ENCODE results near the gene JOSD2. TPM values are rescaled to one million over a fixed set of nuclear protein-coding genes. Genes with fewer than 3 reads are reported as not detected.

JOSD2 gene
- total RNA-seq, 4 donors from 2014 or later, result 8.5 to 25.0 (median 21.2) TPM

DNA sequence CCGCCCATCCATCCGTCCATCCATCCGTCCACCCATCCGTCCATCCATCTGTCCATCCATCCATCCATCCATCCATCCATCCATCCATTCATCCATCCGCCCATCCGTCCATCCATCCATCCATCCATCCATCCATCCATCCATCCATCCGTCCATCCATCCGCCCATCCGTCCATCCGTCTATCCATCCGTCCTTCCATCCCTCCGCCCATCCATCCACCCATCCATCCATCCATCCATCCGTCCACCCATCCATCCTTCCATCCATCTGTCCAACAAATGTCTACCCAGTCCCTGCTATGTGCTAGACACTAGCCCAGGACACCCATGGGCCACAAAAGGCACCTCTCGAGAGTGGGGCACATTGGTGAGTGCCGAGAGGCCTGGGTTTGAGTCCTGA, 41.5 kb upstream of the JOSD2 start:
- H3K4me3 ChIP-seq (ENCODE audit: low read depth, poor library complexity, severe bottlenecking), result no peak overlapping the region
- no peak for DNase-seq (ENCODE audit: low spot score in 2 of 2)
- intact Hi-C loops (cut with DNase I; ENCODE audit: low total_unique reads), result no loop called here
- whole genome bisulfite sequencing, 2 donors, result 77 to 80% methylated on average over 15 of the region's 15 CpGs
- TF ChIP-seq, protein P1, sequence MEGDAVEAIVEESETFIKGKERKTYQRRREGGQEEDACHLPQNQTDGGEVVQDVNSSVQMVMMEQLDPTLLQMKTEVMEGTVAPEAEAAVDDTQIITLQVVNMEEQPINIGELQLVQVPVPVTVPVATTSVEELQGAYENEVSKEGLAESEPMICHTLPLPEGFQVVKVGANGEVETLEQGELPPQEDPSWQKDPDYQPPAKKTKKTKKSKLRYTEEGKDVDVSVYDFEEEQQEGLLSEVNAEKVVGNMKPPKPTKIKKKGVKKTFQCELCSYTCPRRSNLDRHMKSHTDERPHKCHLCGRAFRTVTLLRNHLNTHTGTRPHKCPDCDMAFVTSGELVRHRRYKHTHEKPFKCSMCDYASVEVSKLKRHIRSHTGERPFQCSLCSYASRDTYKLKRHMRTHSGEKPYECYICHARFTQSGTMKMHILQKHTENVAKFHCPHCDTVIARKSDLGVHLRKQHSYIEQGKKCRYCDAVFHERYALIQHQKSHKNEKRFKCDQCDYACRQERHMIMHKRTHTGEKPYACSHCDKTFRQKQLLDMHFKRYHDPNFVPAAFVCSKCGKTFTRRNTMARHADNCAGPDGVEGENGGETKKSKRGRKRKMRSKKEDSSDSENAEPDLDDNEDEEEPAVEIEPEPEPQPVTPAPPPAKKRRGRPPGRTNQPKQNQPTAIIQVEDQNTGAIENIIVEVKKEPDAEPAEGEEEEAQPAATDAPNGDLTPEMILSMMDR (IDR thresholded peaks at IDR 0.05), result no peak
- no peak for TF ChIP-seq POLR2A (IDR thresholded peaks at IDR 0.05)

DNA sequence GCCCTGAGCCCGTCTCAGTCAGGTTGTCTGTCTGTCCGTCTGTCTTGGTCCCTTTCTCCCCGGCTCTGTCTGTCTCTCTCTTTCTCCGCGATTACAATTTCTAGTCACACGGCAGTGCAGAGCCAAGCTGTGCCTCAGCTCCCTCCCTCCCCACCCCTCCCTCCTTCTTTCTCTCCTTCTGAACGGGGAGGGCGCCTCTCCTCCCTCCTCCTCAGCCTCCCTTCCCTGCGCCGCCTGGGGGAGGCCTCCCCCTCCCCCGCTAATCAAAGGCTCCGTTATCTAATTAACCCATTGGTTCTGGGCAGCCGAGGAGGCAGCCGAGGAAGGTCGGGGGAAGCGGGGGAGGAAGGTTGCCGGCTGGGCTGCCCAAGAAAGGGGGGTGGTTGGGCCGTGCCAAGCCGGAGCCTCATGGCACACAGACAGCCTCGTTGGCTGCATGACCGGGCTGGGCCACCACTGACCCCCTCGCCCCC, 40.8 kb upstream of the JOSD2 start:
- 1 to 2% methylated on average over 20 to 22 of the region's 22 CpGs for WGBS, 2 donors
- no peak for TF ChIP-seq POLR2A (IDR thresholded peaks at IDR 0.05)
- TF ChIP-seq, protein P1 (IDR thresholded peaks at IDR 0.05), result no peak
- DNase-seq (ENCODE audit: low spot score in 2 of 2), result no peak
- intact Hi-C loops (cut with DNase I; ENCODE audit: low total_unique reads), result no loop called here
- no peak overlapping the region for H3K4me3 ChIP-seq (ENCODE audit: low read depth, poor library complexity, severe bottlenecking)

DNA sequence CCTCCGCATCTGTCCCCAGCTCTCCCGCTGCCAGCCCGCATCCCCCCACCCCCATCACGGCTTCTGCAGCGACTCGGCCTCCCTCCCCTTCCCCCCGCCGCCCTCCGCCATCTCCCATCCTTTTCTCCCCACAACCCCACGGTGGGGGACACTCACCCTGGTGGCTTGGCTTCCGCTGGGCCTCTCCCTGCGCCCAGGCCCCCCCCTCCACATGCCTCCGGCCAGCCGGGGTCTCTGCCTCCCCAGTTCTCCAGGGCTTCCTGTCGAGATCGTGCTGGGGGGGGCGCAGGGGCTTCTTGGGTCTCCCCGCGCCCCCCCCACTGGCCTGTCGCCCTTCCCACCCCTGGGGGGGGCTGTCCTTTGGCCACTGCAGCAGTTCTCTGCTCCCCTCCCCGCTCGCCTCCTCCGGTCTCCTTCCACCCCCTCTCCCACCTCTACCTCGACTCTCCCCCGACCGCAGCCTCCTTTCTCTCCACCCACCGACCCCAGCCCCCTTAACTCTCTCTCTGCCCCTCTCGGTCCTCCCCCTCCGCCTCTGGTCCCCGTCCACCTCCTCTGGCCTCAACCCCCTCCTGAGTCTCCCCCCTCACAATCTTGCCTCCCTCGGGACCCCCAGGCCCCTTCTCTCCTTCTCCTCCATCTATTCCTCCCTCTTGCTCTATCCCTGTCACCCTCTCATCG, 40.2 kb upstream of the JOSD2 start:
- intact Hi-C loops (cut with DNase I; ENCODE audit: low total_unique reads), result no loop called here
- 10 to 14% methylated on average over 30 to 32 of the region's 32 CpGs for WGBS, 2 donors
- TF ChIP-seq, protein P1 (IDR thresholded peaks at IDR 0.05), result no peak
- TF ChIP-seq POLR2A (IDR thresholded peaks at IDR 0.05), result no peak
- H3K4me3 ChIP-seq (ENCODE audit: low read depth, poor library complexity, severe bottlenecking), result no peak overlapping the region
- DNase-seq (ENCODE audit: low spot score in 2 of 2), result no peak

DNA sequence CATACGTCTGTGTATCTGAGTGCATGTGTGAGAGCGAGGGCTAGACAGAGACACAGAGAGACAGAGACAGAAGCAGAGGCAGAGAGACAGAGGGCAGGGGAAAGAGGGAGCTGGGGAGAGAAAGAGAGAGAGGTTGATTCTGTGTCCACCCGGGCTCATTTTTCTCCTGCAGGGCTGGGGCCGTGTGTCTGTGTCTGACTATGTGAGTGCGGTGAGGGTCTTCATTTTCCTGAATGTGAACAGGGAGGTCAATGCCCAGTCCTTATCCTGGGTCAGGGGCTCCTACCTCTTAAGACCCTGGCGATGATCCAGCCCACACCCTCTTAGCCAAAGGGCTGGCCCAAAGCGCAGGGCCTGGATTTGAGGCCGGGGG, 39.6 kb upstream of the JOSD2 start:
- no peak for TF ChIP-seq POLR2A (IDR thresholded peaks at IDR 0.05)
- TF ChIP-seq, protein P1 (IDR thresholded peaks at IDR 0.05), result no peak
- intact Hi-C loops (cut with DNase I; ENCODE audit: low total_unique reads), result no loop called here
- DNase-seq (ENCODE audit: low spot score in 2 of 2), result no peak
- no peak overlapping the region for H3K4me3 ChIP-seq (ENCODE audit: low read depth, poor library complexity, severe bottlenecking)
- WGBS, 2 donors, result 42 to 44% methylated on average over 6 to 8 of the region's 8 CpGs

DNA sequence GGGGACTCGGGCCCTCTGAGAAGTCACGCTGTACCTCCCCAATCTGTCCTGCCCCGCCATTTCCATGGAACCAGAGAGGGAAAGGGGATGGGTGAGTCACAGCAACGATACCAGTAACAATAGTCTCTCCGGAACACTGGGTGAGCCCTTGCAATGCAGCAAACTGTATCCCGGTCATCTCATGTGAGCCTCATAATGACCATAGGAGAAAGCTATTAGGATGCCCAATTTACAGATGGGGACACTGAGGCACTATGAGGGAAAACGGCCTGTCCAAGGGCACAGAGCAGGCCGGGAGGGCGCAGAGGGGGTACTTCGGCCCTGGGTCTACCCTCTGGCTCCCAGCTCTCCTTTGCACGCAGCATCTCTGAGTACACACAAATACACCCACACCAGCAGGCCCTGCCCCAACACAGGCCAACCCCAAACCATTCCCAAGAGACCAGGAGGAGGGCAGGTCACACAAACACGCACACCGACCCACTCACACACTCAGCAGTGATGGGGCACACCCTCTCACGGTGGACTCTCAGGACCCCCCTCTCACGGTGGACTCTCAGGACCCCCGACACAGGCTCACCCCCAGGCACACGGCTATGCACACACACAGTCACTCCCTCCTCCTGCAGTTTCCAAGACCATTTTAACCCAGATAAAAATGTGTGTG, 39.1 kb upstream of the JOSD2 start:
- H3K4me3 ChIP-seq (ENCODE audit: low read depth, poor library complexity, severe bottlenecking), result no peak overlapping the region
- 69 to 73% methylated on average over 17 of the region's 17 CpGs for WGBS, 2 donors
- intact Hi-C loops (cut with DNase I; ENCODE audit: low total_unique reads), result no loop called here
- no peak for DNase-seq (ENCODE audit: low spot score in 2 of 2)
- TF ChIP-seq, protein P1 (IDR thresholded peaks at IDR 0.05), result no peak
- no peak for TF ChIP-seq POLR2A (IDR thresholded peaks at IDR 0.05)

All from lower leg skin (tissue), 4 donors.